ENCODE results near the gene RPL19. TPM values are rescaled to one million over a fixed set of nuclear protein-coding genes. Genes with fewer than 3 reads are reported as not detected.
A peak's percentile ranks its signal among the peaks of the same experiment; 100 is the strongest.

Gene RPL19
- total RNA-seq, 1 donor from 2014 or later, result 1,703 TPM

DNA sequence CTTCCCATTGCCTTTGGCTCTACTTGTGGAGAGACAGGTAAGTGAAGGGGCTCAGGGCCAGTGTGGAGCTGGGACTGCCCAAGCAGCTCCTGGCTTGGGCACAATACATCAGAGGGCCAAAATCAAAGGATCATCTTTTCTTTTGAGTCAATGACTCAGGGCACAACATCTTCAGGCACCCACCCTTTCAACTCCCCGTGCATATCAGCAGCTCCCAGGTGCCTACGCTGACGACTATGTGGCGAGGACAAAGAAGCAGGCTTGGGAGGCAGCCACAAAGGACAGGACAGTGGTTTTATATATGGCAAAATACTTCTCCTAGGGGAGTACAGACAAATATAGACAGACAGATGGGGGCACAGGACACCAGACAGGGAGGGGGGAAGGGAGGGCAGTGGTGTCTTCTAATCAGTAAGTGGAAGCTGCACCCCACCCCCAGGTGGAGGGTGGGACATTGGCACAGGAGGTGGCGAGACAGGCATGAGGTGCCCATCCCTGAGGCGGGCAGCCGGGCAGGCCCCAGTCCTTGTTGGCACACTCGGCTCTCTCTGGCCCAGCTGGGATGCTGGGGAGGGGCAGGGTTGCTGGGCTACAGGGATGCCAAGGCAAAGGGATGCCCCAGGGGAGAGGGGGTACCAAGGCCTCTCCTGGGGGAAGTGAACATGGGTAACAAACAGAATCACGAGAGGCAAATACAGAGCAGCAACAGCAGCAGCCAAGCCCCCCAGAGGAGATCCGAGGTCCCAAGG lies 26.4 kb upstream of the RPL19 start:
- DNase-seq (ENCODE audit: extremely low spot score, unreplicated experiment), result no peak
- TF ChIP-seq, protein P1, sequence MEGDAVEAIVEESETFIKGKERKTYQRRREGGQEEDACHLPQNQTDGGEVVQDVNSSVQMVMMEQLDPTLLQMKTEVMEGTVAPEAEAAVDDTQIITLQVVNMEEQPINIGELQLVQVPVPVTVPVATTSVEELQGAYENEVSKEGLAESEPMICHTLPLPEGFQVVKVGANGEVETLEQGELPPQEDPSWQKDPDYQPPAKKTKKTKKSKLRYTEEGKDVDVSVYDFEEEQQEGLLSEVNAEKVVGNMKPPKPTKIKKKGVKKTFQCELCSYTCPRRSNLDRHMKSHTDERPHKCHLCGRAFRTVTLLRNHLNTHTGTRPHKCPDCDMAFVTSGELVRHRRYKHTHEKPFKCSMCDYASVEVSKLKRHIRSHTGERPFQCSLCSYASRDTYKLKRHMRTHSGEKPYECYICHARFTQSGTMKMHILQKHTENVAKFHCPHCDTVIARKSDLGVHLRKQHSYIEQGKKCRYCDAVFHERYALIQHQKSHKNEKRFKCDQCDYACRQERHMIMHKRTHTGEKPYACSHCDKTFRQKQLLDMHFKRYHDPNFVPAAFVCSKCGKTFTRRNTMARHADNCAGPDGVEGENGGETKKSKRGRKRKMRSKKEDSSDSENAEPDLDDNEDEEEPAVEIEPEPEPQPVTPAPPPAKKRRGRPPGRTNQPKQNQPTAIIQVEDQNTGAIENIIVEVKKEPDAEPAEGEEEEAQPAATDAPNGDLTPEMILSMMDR (conservative IDR thresholded peaks at IDR 0.05), result no peak
- H3K4me1 Mint-ChIP-seq (ENCODE audit: unreplicated experiment), result no peaks in the 10 kb centered on the region
- H3K27me3 Mint-ChIP-seq, result peaks cover 4% of the 10 kb centered on the region
- H3K4me3 Mint-ChIP-seq, result no peak overlapping the region
- peaks cover 5% of the 10 kb centered on the region for H3K36me3 Mint-ChIP-seq
- H3K9me3 Mint-ChIP-seq, result no peaks in the 10 kb centered on the region
- no peak overlapping the region for H3K27ac Mint-ChIP-seq

- Mint-ChIP-seq H3K36me3 (peaks cover 5% of the 10 kb centered on the region), H3K9me3 (no peaks in the 10 kb centered on the region), H3K4me3 (no peak overlapping the region), H3K27me3 (no peaks in the 10 kb centered on the region), H3K4me1 (ENCODE audit: unreplicated experiment) (no peaks in the 10 kb centered on the region), H3K27ac (no peak overlapping the region)
- no peak for DNase-seq (ENCODE audit: extremely low spot score, unreplicated experiment)
- TF ChIP-seq, protein P1 (conservative IDR thresholded peaks at IDR 0.05), result peak; percentile 95
Measured at GRCh38 chr17:39174920-39175694, 25.0 kb upstream of the RPL19 start.

DNA sequence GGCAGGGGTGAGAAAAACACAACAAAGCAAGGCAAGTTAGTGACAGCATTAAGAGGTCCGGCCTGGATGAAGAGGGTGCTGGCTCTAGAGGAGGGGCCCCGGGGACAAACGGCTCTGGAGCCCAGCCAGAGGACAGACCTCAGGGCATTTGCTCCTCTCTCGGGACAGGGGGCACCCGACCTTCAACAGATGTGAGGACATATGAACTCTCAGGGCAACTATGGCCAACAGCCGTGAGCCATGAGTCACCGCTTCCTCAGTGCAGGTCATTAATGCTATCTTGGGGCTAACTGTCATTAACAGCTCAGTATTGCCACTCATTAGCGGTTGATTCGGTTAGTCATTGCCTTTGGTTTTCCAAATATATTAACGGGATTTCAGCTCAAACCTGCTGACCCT lies 24.4 kb upstream of the RPL19 start:
- Mint-ChIP-seq H3K4me1 (ENCODE audit: unreplicated experiment) (no peaks in the 10 kb centered on the region), H3K27ac (no peak overlapping the region), H3K4me3 (no peak overlapping the region), H3K9me3 (no peaks in the 10 kb centered on the region), H3K27me3 (no peaks in the 10 kb centered on the region), H3K36me3 (peaks cover 5% of the 10 kb centered on the region)
- no peak for DNase-seq (ENCODE audit: extremely low spot score, unreplicated experiment)
- TF ChIP-seq, protein P1 (conservative IDR thresholded peaks at IDR 0.05), result no peak

GRCh38 chr17:39177256-39177655 lies 22.8 kb upstream of the RPL19 start:
- H3K4me3 Mint-ChIP-seq, result no peak overlapping the region
- no peaks in the 10 kb centered on the region for H3K27me3 Mint-ChIP-seq
- TF ChIP-seq, protein P1 (conservative IDR thresholded peaks at IDR 0.05), result no peak
- peaks cover 5% of the 10 kb centered on the region for H3K36me3 Mint-ChIP-seq
- no peak for DNase-seq (ENCODE audit: extremely low spot score, unreplicated experiment)
- no peak overlapping the region for H3K27ac Mint-ChIP-seq
- H3K4me1 Mint-ChIP-seq (ENCODE audit: unreplicated experiment), result no peaks in the 10 kb centered on the region
- H3K9me3 Mint-ChIP-seq, result no peaks in the 10 kb centered on the region

DNA sequence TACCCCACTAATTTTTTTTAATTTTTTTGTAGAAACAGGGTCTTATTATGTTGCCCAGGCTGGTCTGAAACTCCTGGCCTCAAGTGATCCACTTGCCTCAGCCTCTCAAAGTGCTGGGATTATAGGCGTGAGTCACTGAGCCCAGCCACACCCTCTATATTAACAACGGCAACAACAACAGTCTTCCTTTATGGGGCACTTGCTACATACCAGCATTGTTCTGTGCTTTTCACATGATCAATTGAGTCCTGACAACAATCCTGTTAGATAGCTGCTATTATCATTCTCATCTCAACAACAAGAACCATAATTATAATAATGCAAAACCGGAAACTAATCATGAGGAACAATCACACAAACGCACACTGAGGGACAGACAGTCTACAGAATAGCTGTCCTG lies 21.5 kb upstream of the RPL19 start:
- no peaks in the 10 kb centered on the region for H3K27me3 Mint-ChIP-seq
- no peaks in the 10 kb centered on the region for H3K4me1 Mint-ChIP-seq (ENCODE audit: unreplicated experiment)
- H3K9me3 Mint-ChIP-seq, result no peaks in the 10 kb centered on the region
- peaks cover 5% of the 10 kb centered on the region for H3K36me3 Mint-ChIP-seq
- TF ChIP-seq, protein P1 (conservative IDR thresholded peaks at IDR 0.05), result no peak
- DNase-seq (ENCODE audit: extremely low spot score, unreplicated experiment), result no peak
- H3K4me3 Mint-ChIP-seq, result no peak overlapping the region
- H3K27ac Mint-ChIP-seq, result peak overlapping the region; percentile 72

Measured in type B pancreatic cell (in vitro differentiated cells).